Inflammatory macrophage (primary cell): ENCODE results near the gene NTRK2.

Experiments
- DNase-seq, 2 donors: peaks; one replicate each; pipeline ENCODE4 v3.0.0-alpha.2; 2020 to 2022

Gene NTRK2

GRCh38 chr9:84686068-84686467 is 16.5 kb downstream of the NTRK2 start:
- no peak for DNase-seq

- DNase-seq, result no peak
Measured at GRCh38 chr9:84688956-84689355, 19.4 kb downstream of the NTRK2 start.

- DNase-seq, result no peak
Measured at GRCh38 chr9:84691634-84692033, 22.1 kb downstream of the NTRK2 start.

GRCh38 chr9:84694248-84694647 is 24.7 kb downstream of the NTRK2 start:
- no peak for DNase-seq

- no peak for DNase-seq
Measured at GRCh38 chr9:84697042-84697441, 27.5 kb downstream of the NTRK2 start.

- DNase-seq, result peak in 1 of 2 donors; percentile 31
Measured at GRCh38 chr9:84697509-84698114, 28.1 kb downstream of the NTRK2 start.

GRCh38 chr9:84698323-84698722 is 28.8 kb downstream of the NTRK2 start:
- DNase-seq, result no peak

GRCh38 chr9:84699984-84700383 is 30.5 kb downstream of the NTRK2 start:
- no peak for DNase-seq

- no peak for DNase-seq
Measured at GRCh38 chr9:84701801-84702200, 32.3 kb downstream of the NTRK2 start.

GRCh38 chr9:84702471-84702870 is 32.9 kb downstream of the NTRK2 start:
- no peak for DNase-seq

- DNase-seq, result no peak
Measured at GRCh38 chr9:84703793-84704192, 34.3 kb downstream of the NTRK2 start.

- no peak for DNase-seq
Measured at GRCh38 chr9:84705128-84705527, 35.6 kb downstream of the NTRK2 start.

GRCh38 chr9:84708400-84708799 is 38.9 kb downstream of the NTRK2 start:
- no peak for DNase-seq

GRCh38 chr9:84709056-84709455 is 39.5 kb downstream of the NTRK2 start:
- DNase-seq, result no peak

GRCh38 chr9:84710701-84711397 is 41.3 kb downstream of the NTRK2 start:
- DNase-seq, result no peak

GRCh38 chr9:84711398-84711777 is 41.9 kb downstream of the NTRK2 start:
- no peak for DNase-seq

GRCh38 chr9:84711936-84712335 is 42.4 kb downstream of the NTRK2 start:
- no peak for DNase-seq

GRCh38 chr9:84716217-84716616 is 46.7 kb downstream of the NTRK2 start:
- no peak for DNase-seq

- no peak for DNase-seq
Measured at GRCh38 chr9:84718476-84718875, 48.9 kb downstream of the NTRK2 start.

GRCh38 chr9:84722388-84722989 is 53.0 kb downstream of the NTRK2 start:
- no peak for DNase-seq

GRCh38 chr9:84723426-84723825 is 53.9 kb downstream of the NTRK2 start:
- DNase-seq, result no peak

GRCh38 chr9:84731696-84732095 is 62.2 kb downstream of the NTRK2 start:
- no peak for DNase-seq

GRCh38 chr9:84736081-84736480 is 66.6 kb downstream of the NTRK2 start:
- no peak for DNase-seq

- no peak for DNase-seq
Measured at GRCh38 chr9:84736536-84736935, 67.0 kb downstream of the NTRK2 start.
